GM12878 (cell line): Measurements from ENCODE around the gene SH2B3. TPM values are rescaled to one million over a fixed set of nuclear protein-coding genes. Genes with fewer than 3 reads are reported as not detected.

ENCODE experiments used
- ATAC-seq: fragments of 200-7000 bp; cut with Tn5 transposase; 3 replicates; pipeline ENCODE4 v1.9.1; 2020; ENCODE audit warnings: mild to moderate bottlenecking, moderate library complexity
- BruUV-seq: library from RNA; stranded (reverse); fragments of 400-500 nt; replicated peaks from 2 replicates; lab custom pipeline; 2021; lab: Mats Ljungman, UMichigan
- CTCF ChIA-PET: fragments of 300-600 bp; sonication (Branson Sonifier 250); formaldehyde crosslinking; extraction: SDS; loops from one replicate; lab custom pipeline; 2021; ENCODE audit warnings: inconsistent platforms; lab: Yijun Ruan, JAX
- POLR2A ChIA-PET: fragments of 350-600 bp; formaldehyde crosslinking; extraction: SDS; loops from one replicate; lab custom pipeline; 2021; ENCODE audit warnings: inconsistent platforms; lab: Charles Lee
- RAD21 ChIA-PET: fragments of 300-600 bp; sonication (Branson Sonifier 250); formaldehyde crosslinking; loops from one replicate; lab custom pipeline; 2023; ENCODE audit warnings: antibody characterized with exemption; ENCODE audit not compliant: unreplicated experiment; lab: Charles Lee
- SMC1A ChIA-PET: fragments of 300-600 bp; sonication (Branson Sonifier 250); formaldehyde crosslinking; loops from one replicate; lab custom pipeline; 2023; ENCODE audit not compliant: unreplicated experiment, uncharacterized antibody; lab: Charles Lee
- DNase-seq: peaks from one replicate; pipeline ENCODE4 v3.0.0-alpha.2; 2011; ENCODE audit warnings: low read depth, low spot score
- FAIRE-seq: peaks from 3 replicates; lab custom pipeline; 2011; peaks lifted over from hg19 to GRCh38; lab: Jason Lieb, UNC
- H2AFZ ChIP-seq: 2 replicates; pipeline ENCODE4 v1.6.0; 2011; ENCODE audit warnings: low read depth, low read length, control low read depth; ENCODE audit not compliant: control insufficient read depth
- H3K27ac ChIP-seq: 2 replicates; pipeline ENCODE4 v1.5.1; 2011; ENCODE audit warnings: control low read depth; ENCODE audit not compliant: control insufficient read depth, insufficient read depth
- H3K27me3 ChIP-seq, 2 experiments: replicated peaks in 1 of 2; 2 replicates each; pipeline versions ENCODE4 v1.6.0 to v1.6.1; 2011; ENCODE audit warnings: low read length in 1 of 2; ENCODE audit not compliant: control insufficient read depth in 2 of 2, insufficient read depth in 2 of 2
- H3K36me3 ChIP-seq, 2 experiments: 2 replicates each; pipeline ENCODE4 v1.5.1; 2011; ENCODE audit warnings: low read length in 1 of 2; ENCODE audit not compliant: control insufficient read depth in 2 of 2, insufficient read depth in 2 of 2
- H3K4me1 ChIP-seq: 2 replicates; pipeline ENCODE4 v1.6.1; 2011; ENCODE audit warnings: mild to moderate bottlenecking, low read length, moderate library complexity, mixed read lengths; ENCODE audit not compliant: control insufficient read depth, insufficient read depth
- H3K4me2 ChIP-seq: 2 replicates; pipeline ENCODE4 v1.6.0; 2011; ENCODE audit warnings: control low read depth; ENCODE audit not compliant: control insufficient read depth, insufficient read depth
- H3K4me3 ChIP-seq: fragments of 200-600 bp; sonication (generic); 2 replicates; pipeline ENCODE4 v1.5.1; 2016
- H3K79me2 ChIP-seq: 2 replicates; pipeline ENCODE4 v1.6.0; 2011; ENCODE audit warnings: low read length; ENCODE audit not compliant: control insufficient read depth, insufficient read depth
- H3K9ac ChIP-seq: 2 replicates; pipeline ENCODE4 v1.8.0; 2011; ENCODE audit warnings: low read length, control low read depth, mixed read lengths; ENCODE audit not compliant: control insufficient read depth, insufficient read depth
- H3K9me3 ChIP-seq: replicated peaks from 3 replicates; pipeline ENCODE4 v1.5.1; 2011; ENCODE audit warnings: mild to moderate bottlenecking, low read length; ENCODE audit not compliant: control insufficient read depth, insufficient read depth
- H4K20me1 ChIP-seq: 2 replicates; pipeline ENCODE4 v1.6.0; 2011; ENCODE audit not compliant: control insufficient read depth, insufficient read depth
- BACH1 ChIP-seq: fragments of 450-650 bp; IDR thresholded peaks from 2 replicates; pipeline ENCODE4 v1.6.1; 2017; ENCODE audit warnings: mild to moderate bottlenecking, borderline replicate concordance
- BCL11A ChIP-seq: IDR thresholded peaks from 2 replicates; pipeline ENCODE4 v1.6.1; 2011; ENCODE audit warnings: low read depth, low read length
- CEBPB ChIP-seq, 2 experiments: fragments of 150-350 bp in 1 of 2; IDR thresholded peaks; 2 replicates each; pipeline ENCODE4 v1.6.1; 2012 to 2014; ENCODE audit warnings: low read depth in 2 of 2, low read length in 2 of 2, borderline replicate concordance in 1 of 2, inconsistent platforms in 1 of 2
- IKZF2 ChIP-seq, 2 experiments: fragments of 450-650 bp; IDR thresholded peaks; 2 replicates each; pipeline ENCODE4 v1.6.1; 2017; ENCODE audit warnings: mild to moderate bottlenecking in 2 of 2, moderate library complexity in 2 of 2
- KLF5 ChIP-seq: fragments of 450-650 bp; IDR thresholded peaks from 2 replicates; pipeline ENCODE4 v1.6.1; 2014; ENCODE audit warnings: mild to moderate bottlenecking; ENCODE audit not compliant: partially characterized antibody
- LARP7 ChIP-seq: fragments of 450-650 bp; IDR thresholded peaks from 2 replicates; pipeline ENCODE4 v1.6.1; 2017; ENCODE audit warnings: mild to moderate bottlenecking
- MTA3 ChIP-seq: IDR thresholded peaks from 2 replicates; pipeline ENCODE4 v1.6.1; 2012; ENCODE audit warnings: low read length, inconsistent platforms, borderline replicate concordance
- RAD51 ChIP-seq: fragments of 450-650 bp; IDR thresholded peaks from 2 replicates; pipeline ENCODE4 v1.6.1; 2016; ENCODE audit warnings: moderate library complexity, mild to moderate bottlenecking, inconsistent platforms
- ZNF207 ChIP-seq: fragments of 450-650 bp; IDR thresholded peaks from 2 replicates; pipeline ENCODE4 v1.6.1; 2014; ENCODE audit warnings: antibody characterized with exemption, mild to moderate bottlenecking, borderline replicate concordance
- WGBS: methylation state at CpG from one replicate; pipeline ENCODE4 v1.1.6; 2016; ENCODE audit warnings: low lambda C conversion rate; ENCODE audit not compliant: insufficient replicate concordance, insufficient coverage; ENCODE audit errors: missing lambda C conversion rate; 5-methylcytosine and 5-hydroxymethylcytosine counted together
- in situ Hi-C: fragments of 300-500 bp; cut with MboI; formaldehyde crosslinking; loops from 9 replicates; pipeline ENCODE4 v1.14.3; 2018; ENCODE audit warnings: mixed read lengths
- intact Hi-C: fragments of 100-400 bp; cut with micrococcal nuclease; formaldehyde crosslinking; loops from one replicate; pipeline ENCODE4 v1.14.2; 2022; ENCODE audit not compliant: unreplicated experiment
- polyA plus RNA-seq, 11 experiments: library from polyadenylated mRNA; depleted of rRNA in 4 of 11; unstranded in 6 of 11; stranded (reverse) in 5 of 11; fragments of >200 nt; fragmentation: Nextera tagmentation in 4 of 11; fragmentation: Illumina TruSeq in 1 of 11; extraction: Ambion mirVana in 4 of 11; extraction: Trizol in 1 of 11; gene quantifications; 1 replicate in 1 of 11; 2 replicates in 10 of 11; pipeline versions ENCODE4 v1.2.1 to v1.2.3, GENCODE V29; 2011 to 2016; ENCODE audit warnings: inconsistent platforms in 2 of 11, missing spikeins in 2 of 11, low read depth in 1 of 11
- total RNA-seq, 4 experiments: library from RNA; depleted of rRNA in 3 of 4; stranded (reverse); fragments of >200 nt in 3 of 4; fragmentation: Illumina TruSeq in 1 of 4; extraction: Trizol in 1 of 4; gene quantifications; 2 replicates each; pipeline versions ENCODE4 v1.2.1 to v1.2.3, GENCODE V29; 2013 to 2021
- TF ChIP-seq, protein P1 (sequence below): fragments of 450-650 bp; IDR thresholded peaks from 2 replicates; pipeline ENCODE4 v1.6.1; 2017; ENCODE audit warnings: mild to moderate bottlenecking
- TF ChIP-seq, protein P2 (sequence below): fragments of 450-650 bp; IDR thresholded peaks from 2 replicates; pipeline ENCODE4 v1.6.1; 2018; ENCODE audit warnings: mild to moderate bottlenecking, low read depth, moderate library complexity; ENCODE audit not compliant: partially characterized antibody
- TF ChIP-seq, protein P3 (sequence below): fragments of 450-650 bp; IDR thresholded peaks from 2 replicates; pipeline ENCODE4 v1.6.1; 2016; ENCODE audit warnings: mild to moderate bottlenecking, moderate library complexity, borderline replicate concordance

SH2B3 gene
- total and polyA plus RNA-seq, 10 of the 15 experiments (the other 5 are each of a cell fraction or from before 2014, with no cell fraction given), result 5.8 to 46.4 (median 23.3) TPM

DNA sequence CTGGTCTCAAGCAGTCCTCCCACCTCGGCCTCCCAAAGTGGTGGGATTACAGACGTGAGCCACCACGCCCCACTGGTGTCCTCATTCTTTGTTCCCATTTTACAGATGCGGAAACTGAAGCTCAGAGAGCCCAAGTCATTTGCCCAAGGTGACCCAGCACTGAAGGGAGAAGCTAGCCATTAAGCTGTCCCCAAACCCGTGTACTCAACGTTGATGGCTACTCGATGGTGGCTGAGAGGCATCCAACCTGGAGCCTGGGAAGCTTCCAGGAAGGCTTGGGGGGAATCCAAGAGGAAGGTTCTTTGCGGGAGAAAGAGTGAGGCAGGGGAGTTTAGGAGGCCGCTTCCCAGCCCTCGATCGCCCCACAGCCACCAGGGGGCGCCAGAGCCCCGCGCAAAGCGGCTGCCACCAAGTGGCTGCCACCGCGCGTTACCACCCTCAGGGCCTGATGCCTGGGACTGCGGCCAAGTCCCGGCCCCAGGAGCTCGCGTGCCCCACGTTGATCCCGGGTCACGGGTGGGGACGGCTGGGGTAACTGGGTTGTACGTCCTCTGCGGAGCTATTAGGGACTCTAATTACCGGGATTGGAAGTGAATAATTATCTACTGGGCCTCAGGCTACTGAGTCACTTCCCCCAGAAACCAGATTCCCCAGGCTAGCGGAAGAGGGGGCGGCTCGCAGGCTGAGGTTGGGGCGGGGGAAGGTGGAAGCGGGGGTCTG lies 8.8 kb upstream of the SH2B3 start:
- POLR2A ChIA-PET, result interaction anchor here (0.6 to 3.6 kb wide), 5 partner anchors 16 to 1189 kb away, joined by 3 to 23 read pairs (median 13); no protein-coding TSS in a partner anchor
- Histone ChIP-seq H3K36me3 (no peaks in the 10 kb centered on the region), H3K4me3 (peak overlapping the region; percentile 7; the same call in 1 of the 2 replicates), H3K4me2 (peak overlapping the region; percentile 91), H3K27me3 (no peaks in the 10 kb centered on the region), H3K4me1 (peaks cover 38% of the 10 kb centered on the region), H2AFZ (peak overlapping the region; percentile 91), H4K20me1 (no peaks in the 10 kb centered on the region), H3K9ac (peak overlapping the region; percentile 55; the same call in 1 of the 2 replicates), H3K27ac (peak overlapping the region; percentile 61), H3K9me3 (no peaks in the 10 kb centered on the region), H3K79me2 (no peaks in the 10 kb centered on the region)
- CTCF ChIA-PET, result interaction anchor here (0.5 to 27.0 kb wide), 43 partner anchors 8 to 416 kb away, joined by 3 to 1117 read pairs (median 4); partner anchors contain the start of genes ACAD10, BRAP and PHETA1
- RAD21 ChIA-PET, result interaction anchor here (0.6 to 19.6 kb wide), 21 partner anchors 11 to 735 kb away, joined by 3 to 804 read pairs (median 4); partner anchors contain the start of genes ACAD10, BRAP and PHETA1
- 2% methylated on average over 30 of the region's 34 CpGs for WGBS
- peak; percentile 86 for ATAC-seq
- FAIRE-seq, result peak; percentile 76
- intact Hi-C loops, result loop anchor here (1.0 to 10.0 kb wide), 7 partner anchors 54 to 416 kb away; partner anchors contain the start of genes ACAD10 and BRAP
- no TSS peak for BruUV-seq
- in situ Hi-C loops, result loop anchor here (5.0 kb wide), 1 partner anchor 135 kb away; no protein-coding TSS in a partner anchor
- no peak for DNase-seq
- SMC1A ChIA-PET, result interaction anchor here (0.6 to 22.6 kb wide), 21 partner anchors 12 to 936 kb away, joined by 3 to 605 read pairs (median 5); partner anchors contain the start of genes ACAD10 and BRAP
- TF ChIP-seq, protein P1, sequence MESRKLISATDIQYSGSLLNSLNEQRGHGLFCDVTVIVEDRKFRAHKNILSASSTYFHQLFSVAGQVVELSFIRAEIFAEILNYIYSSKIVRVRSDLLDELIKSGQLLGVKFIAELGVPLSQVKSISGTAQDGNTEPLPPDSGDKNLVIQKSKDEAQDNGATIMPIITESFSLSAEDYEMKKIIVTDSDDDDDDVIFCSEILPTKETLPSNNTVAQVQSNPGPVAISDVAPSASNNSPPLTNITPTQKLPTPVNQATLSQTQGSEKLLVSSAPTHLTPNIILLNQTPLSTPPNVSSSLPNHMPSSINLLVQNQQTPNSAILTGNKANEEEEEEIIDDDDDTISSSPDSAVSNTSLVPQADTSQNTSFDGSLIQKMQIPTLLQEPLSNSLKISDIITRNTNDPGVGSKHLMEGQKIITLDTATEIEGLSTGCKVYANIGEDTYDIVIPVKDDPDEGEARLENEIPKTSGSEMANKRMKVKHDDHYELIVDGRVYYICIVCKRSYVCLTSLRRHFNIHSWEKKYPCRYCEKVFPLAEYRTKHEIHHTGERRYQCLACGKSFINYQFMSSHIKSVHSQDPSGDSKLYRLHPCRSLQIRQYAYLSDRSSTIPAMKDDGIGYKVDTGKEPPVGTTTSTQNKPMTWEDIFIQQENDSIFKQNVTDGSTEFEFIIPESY, result no peak
- 0 out of 2 replicates have a peak, but pooled peaks have one; percentile 13 for TF ChIP-seq BCL11A
- peak; percentile 85; the same call in 1 of the 2 replicates for TF ChIP-seq BACH1
- TF ChIP-seq, protein P2, sequence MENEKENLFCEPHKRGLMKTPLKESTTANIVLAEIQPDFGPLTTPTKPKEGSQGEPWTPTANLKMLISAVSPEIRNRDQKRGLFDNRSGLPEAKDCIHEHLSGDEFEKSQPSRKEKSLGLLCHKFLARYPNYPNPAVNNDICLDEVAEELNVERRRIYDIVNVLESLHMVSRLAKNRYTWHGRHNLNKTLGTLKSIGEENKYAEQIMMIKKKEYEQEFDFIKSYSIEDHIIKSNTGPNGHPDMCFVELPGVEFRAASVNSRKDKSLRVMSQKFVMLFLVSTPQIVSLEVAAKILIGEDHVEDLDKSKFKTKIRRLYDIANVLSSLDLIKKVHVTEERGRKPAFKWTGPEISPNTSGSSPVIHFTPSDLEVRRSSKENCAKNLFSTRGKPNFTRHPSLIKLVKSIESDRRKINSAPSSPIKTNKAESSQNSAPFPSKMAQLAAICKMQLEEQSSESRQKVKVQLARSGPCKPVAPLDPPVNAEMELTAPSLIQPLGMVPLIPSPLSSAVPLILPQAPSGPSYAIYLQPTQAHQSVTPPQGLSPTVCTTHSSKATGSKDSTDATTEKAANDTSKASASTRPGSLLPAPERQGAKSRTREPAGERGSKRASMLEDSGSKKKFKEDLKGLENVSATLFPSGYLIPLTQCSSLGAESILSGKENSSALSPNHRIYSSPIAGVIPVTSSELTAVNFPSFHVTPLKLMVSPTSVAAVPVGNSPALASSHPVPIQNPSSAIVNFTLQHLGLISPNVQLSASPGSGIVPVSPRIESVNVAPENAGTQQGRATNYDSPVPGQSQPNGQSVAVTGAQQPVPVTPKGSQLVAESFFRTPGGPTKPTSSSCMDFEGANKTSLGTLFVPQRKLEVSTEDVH, result no peak
- TF ChIP-seq MTA3, result no peak
- peak; percentile 62; the same call in 1 of the 2 replicates for TF ChIP-seq ZNF207
- TF ChIP-seq, protein P3, sequence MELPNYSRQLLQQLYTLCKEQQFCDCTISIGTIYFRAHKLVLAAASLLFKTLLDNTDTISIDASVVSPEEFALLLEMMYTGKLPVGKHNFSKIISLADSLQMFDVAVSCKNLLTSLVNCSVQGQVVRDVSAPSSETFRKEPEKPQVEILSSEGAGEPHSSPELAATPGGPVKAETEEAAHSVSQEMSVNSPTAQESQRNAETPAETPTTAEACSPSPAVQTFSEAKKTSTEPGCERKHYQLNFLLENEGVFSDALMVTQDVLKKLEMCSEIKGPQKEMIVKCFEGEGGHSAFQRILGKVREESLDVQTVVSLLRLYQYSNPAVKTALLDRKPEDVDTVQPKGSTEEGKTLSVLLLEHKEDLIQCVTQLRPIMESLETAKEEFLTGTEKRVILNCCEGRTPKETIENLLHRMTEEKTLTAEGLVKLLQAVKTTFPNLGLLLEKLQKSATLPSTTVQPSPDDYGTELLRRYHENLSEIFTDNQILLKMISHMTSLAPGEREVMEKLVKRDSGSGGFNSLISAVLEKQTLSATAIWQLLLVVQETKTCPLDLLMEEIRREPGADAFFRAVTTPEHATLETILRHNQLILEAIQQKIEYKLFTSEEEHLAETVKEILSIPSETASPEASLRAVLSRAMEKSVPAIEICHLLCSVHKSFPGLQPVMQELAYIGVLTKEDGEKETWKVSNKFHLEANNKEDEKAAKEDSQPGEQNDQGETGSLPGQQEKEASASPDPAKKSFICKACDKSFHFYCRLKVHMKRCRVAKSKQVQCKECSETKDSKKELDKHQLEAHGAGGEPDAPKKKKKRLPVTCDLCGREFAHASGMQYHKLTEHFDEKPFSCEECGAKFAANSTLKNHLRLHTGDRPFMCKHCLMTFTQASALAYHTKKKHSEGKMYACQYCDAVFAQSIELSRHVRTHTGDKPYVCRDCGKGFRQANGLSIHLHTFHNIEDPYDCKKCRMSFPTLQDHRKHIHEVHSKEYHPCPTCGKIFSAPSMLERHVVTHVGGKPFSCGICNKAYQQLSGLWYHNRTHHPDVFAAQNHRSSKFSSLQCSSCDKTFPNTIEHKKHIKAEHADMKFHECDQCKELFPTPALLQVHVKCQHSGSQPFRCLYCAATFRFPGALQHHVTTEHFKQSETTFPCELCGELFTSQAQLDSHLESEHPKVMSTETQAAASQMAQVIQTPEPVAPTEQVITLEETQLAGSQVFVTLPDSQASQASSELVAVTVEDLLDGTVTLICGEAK, result no peak
- TF ChIP-seq CEBPB (IDR thresholded peaks at IDR 0.05; ENCODE audit: borderline replicate concordance in 1 of 2, low read depth in 2 of 2, low read length in 2 of 2), result no peak
- TF ChIP-seq LARP7, result peak; percentile 67; the same call in 1 of the 2 replicates
- peak; percentile 29 for TF ChIP-seq KLF5
- peak; percentile 61 to 63; a peak in 3 of 4 replicates for TF ChIP-seq IKZF2 (IDR thresholded peaks at IDR 0.05)
- TF ChIP-seq RAD51, result no peak
